GM12878 (cell line): ENCODE measurements around the gene ST8SIA1. TPM values are rescaled to one million over a fixed set of nuclear protein-coding genes. Genes with fewer than 3 reads are reported as not detected.

Experiments
- ATAC-seq: fragments of 200-7000 bp; cut with Tn5 transposase; 3 replicates; pipeline ENCODE4 v1.9.1; 2020; ENCODE audit warnings: mild to moderate bottlenecking, moderate library complexity
- BruUV-seq: library from RNA; stranded (reverse); fragments of 400-500 nt; replicated peaks from 2 replicates; lab custom pipeline; 2021; lab: Mats Ljungman, UMichigan
- CTCF ChIA-PET: fragments of 300-600 bp; sonication (Branson Sonifier 250); formaldehyde crosslinking; extraction: SDS; loops from one replicate; lab custom pipeline; 2021; ENCODE audit warnings: inconsistent platforms; lab: Yijun Ruan, JAX
- POLR2A ChIA-PET: fragments of 350-600 bp; formaldehyde crosslinking; extraction: SDS; loops from one replicate; lab custom pipeline; 2021; ENCODE audit warnings: inconsistent platforms; lab: Charles Lee
- RAD21 ChIA-PET: fragments of 300-600 bp; sonication (Branson Sonifier 250); formaldehyde crosslinking; loops from one replicate; lab custom pipeline; 2023; ENCODE audit warnings: antibody characterized with exemption; ENCODE audit not compliant: unreplicated experiment; lab: Charles Lee
- SMC1A ChIA-PET: fragments of 300-600 bp; sonication (Branson Sonifier 250); formaldehyde crosslinking; loops from one replicate; lab custom pipeline; 2023; ENCODE audit not compliant: unreplicated experiment, uncharacterized antibody; lab: Charles Lee
- DNase-seq: peaks from one replicate; pipeline ENCODE4 v3.0.0-alpha.2; 2011; ENCODE audit warnings: low read depth, low spot score
- FAIRE-seq: peaks from 3 replicates; lab custom pipeline; 2011; peaks lifted over from hg19 to GRCh38; lab: Jason Lieb, UNC
- H2AFZ ChIP-seq: 2 replicates; pipeline ENCODE4 v1.6.0; 2011; ENCODE audit warnings: low read depth, low read length, control low read depth; ENCODE audit not compliant: control insufficient read depth
- H3K27ac ChIP-seq: 2 replicates; pipeline ENCODE4 v1.5.1; 2011; ENCODE audit warnings: control low read depth; ENCODE audit not compliant: control insufficient read depth, insufficient read depth
- H3K27me3 ChIP-seq, 2 experiments: replicated peaks in 1 of 2; 2 replicates each; pipeline versions ENCODE4 v1.6.0 to v1.6.1; 2011; ENCODE audit warnings: low read length in 1 of 2; ENCODE audit not compliant: control insufficient read depth in 2 of 2, insufficient read depth in 2 of 2
- H3K36me3 ChIP-seq, 2 experiments: 2 replicates each; pipeline ENCODE4 v1.5.1; 2011; ENCODE audit warnings: low read length in 1 of 2; ENCODE audit not compliant: control insufficient read depth in 2 of 2, insufficient read depth in 2 of 2
- H3K4me1 ChIP-seq: 2 replicates; pipeline ENCODE4 v1.6.1; 2011; ENCODE audit warnings: mild to moderate bottlenecking, low read length, moderate library complexity, mixed read lengths; ENCODE audit not compliant: control insufficient read depth, insufficient read depth
- H3K4me2 ChIP-seq: 2 replicates; pipeline ENCODE4 v1.6.0; 2011; ENCODE audit warnings: control low read depth; ENCODE audit not compliant: control insufficient read depth, insufficient read depth
- H3K4me3 ChIP-seq: fragments of 200-600 bp; sonication (generic); 2 replicates; pipeline ENCODE4 v1.5.1; 2016
- H3K79me2 ChIP-seq: 2 replicates; pipeline ENCODE4 v1.6.0; 2011; ENCODE audit warnings: low read length; ENCODE audit not compliant: control insufficient read depth, insufficient read depth
- H3K9ac ChIP-seq: 2 replicates; pipeline ENCODE4 v1.8.0; 2011; ENCODE audit warnings: low read length, control low read depth, mixed read lengths; ENCODE audit not compliant: control insufficient read depth, insufficient read depth
- H3K9me3 ChIP-seq: replicated peaks from 3 replicates; pipeline ENCODE4 v1.5.1; 2011; ENCODE audit warnings: mild to moderate bottlenecking, low read length; ENCODE audit not compliant: control insufficient read depth, insufficient read depth
- H4K20me1 ChIP-seq: 2 replicates; pipeline ENCODE4 v1.6.0; 2011; ENCODE audit not compliant: control insufficient read depth, insufficient read depth
- ETV6 ChIP-seq, 2 experiments: fragments of 450-650 bp in 1 of 2; IDR thresholded peaks in 1 of 2; conservative IDR thresholded peaks in 1 of 2; 2 replicates each; pipeline ENCODE4 v1.6.1; 2014; ENCODE audit warnings: antibody characterized with exemption in 1 of 2, borderline replicate concordance in 1 of 2, low read depth in 1 of 2, mild to moderate bottlenecking in 1 of 2, moderate library complexity in 1 of 2
- FOS ChIP-seq: IDR thresholded peaks from 3 replicates; pipeline ENCODE4 v1.6.1; 2011; ENCODE audit warnings: borderline replicate concordance; ENCODE audit not compliant: insufficient read length; ENCODE audit errors: extremely low read depth
- GATAD2B ChIP-seq: fragments of 450-650 bp; conservative IDR thresholded peaks from 2 replicates; pipeline ENCODE4 v1.6.1; 2017; ENCODE audit warnings: low read depth, mild to moderate bottlenecking, moderate library complexity
- NR2C2 ChIP-seq: IDR thresholded peaks from 2 replicates; pipeline ENCODE4 v1.6.1; 2011; ENCODE audit warnings: borderline replicate concordance, low read depth; ENCODE audit not compliant: control insufficient read depth, insufficient read length
- SMAD1 ChIP-seq: fragments of 450-650 bp; IDR thresholded peaks from 2 replicates; pipeline ENCODE4 v1.6.1; 2018; ENCODE audit warnings: mild to moderate bottlenecking, low read depth; ENCODE audit not compliant: partially characterized antibody
- WGBS: methylation state at CpG from one replicate; pipeline ENCODE4 v1.1.6; 2016; ENCODE audit warnings: low lambda C conversion rate; ENCODE audit not compliant: insufficient replicate concordance, insufficient coverage; ENCODE audit errors: missing lambda C conversion rate; 5-methylcytosine and 5-hydroxymethylcytosine counted together
- in situ Hi-C: fragments of 300-500 bp; cut with MboI; formaldehyde crosslinking; loops from 9 replicates; pipeline ENCODE4 v1.14.3; 2018; ENCODE audit warnings: mixed read lengths
- intact Hi-C: fragments of 100-400 bp; cut with micrococcal nuclease; formaldehyde crosslinking; loops from one replicate; pipeline ENCODE4 v1.14.2; 2022; ENCODE audit not compliant: unreplicated experiment
- polyA plus RNA-seq, 11 experiments: library from polyadenylated mRNA; depleted of rRNA in 4 of 11; unstranded in 6 of 11; stranded (reverse) in 5 of 11; fragments of >200 nt; fragmentation: Nextera tagmentation in 4 of 11; fragmentation: Illumina TruSeq in 1 of 11; extraction: Ambion mirVana in 4 of 11; extraction: Trizol in 1 of 11; gene quantifications; 1 replicate in 1 of 11; 2 replicates in 10 of 11; pipeline versions ENCODE4 v1.2.1 to v1.2.3, GENCODE V29; 2011 to 2016; ENCODE audit warnings: inconsistent platforms in 2 of 11, missing spikeins in 2 of 11, low read depth in 1 of 11
- total RNA-seq, 4 experiments: library from RNA; depleted of rRNA in 3 of 4; stranded (reverse); fragments of >200 nt in 3 of 4; fragmentation: Illumina TruSeq in 1 of 4; extraction: Trizol in 1 of 4; gene quantifications; 2 replicates each; pipeline versions ENCODE4 v1.2.1 to v1.2.3, GENCODE V29; 2013 to 2021

Gene ST8SIA1
- total and polyA plus RNA-seq, 10 of the 15 experiments (the other 5 are each of a cell fraction or from before 2014, with no cell fraction given) = 0.23 to 0.35 (median 0.23) TPM; not detected in 7

DNA sequence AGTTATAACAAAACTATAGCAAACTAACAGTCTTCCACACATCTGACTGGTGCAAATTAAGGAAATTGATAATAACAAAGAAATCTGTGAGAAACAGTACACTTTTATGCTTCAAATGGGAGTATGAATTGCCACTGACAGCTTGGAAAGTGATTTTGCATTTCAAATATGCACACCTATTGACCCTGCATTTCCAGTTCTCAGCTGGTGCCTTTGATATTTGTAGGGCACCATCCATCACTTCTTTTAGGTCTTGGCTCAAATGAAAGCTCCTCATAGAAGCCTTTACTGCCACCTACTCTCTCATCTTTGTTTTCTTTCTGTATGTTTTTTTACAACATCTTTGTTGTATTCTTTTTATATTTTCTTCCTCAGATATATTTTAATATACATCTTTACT is 125.1 kb downstream of the ST8SIA1 start:
- Histone ChIP-seq H4K20me1 (no peaks in the 10 kb centered on the region), H3K36me3 (no peaks in the 10 kb centered on the region), H3K27me3 (no peaks in the 10 kb centered on the region), H2AFZ (no peak overlapping the region), H3K79me2 (no peaks in the 10 kb centered on the region), H3K4me3 (no peak overlapping the region), H3K9ac (no peak overlapping the region), H3K9me3 (no peaks in the 10 kb centered on the region), H3K4me1 (no peaks in the 10 kb centered on the region), H3K4me2 (no peak overlapping the region), H3K27ac (no peak overlapping the region)
- ChIA-PET SMC1A (no interaction called here), CTCF (no interaction called here), RAD21 (no interaction called here), POLR2A (no interaction called here)
- no TSS peak for BruUV-seq
- FAIRE-seq = no peak
- intact Hi-C loops (no loop called here), in situ Hi-C loops (no loop called here)
- TF ChIP-seq FOS (no peak), GATAD2B (no peak)
- no peak for DNase-seq
- no peak for ATAC-seq

DNA sequence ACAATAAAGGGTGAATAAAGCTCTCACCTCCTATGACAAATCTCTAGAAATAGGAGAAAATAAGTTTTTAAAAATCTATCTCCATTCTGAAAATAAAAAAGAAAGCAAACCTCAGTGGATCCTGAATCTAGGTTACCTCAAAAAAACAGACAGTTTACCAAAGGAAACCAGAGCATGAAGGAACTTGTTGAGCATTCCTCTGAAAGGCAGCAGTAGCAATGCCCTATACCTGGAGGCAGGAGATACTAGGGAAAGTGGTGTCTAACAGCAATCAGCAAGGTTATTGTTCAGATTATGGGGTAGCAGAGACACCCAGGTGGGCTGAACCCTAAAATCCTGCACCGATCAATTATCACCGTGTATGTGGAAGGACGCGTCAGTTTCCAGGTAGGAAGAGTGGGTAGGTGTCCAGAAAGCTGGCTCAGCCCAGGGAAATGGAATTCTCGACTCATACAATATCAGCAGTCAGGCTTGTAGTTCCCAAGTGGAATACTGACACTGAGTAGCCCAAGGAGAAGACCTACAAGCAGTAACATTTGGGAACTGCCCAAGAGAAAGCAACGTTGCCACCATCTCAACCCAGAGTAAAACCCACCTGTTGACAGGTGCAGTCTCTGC is 128.3 kb downstream of the ST8SIA1 start:
- Histone ChIP-seq H4K20me1 (no peaks in the 10 kb centered on the region), H3K4me2 (no peak overlapping the region), H3K9ac (no peak overlapping the region), H3K27ac (no peak overlapping the region), H3K4me1 (no peaks in the 10 kb centered on the region), H2AFZ (no peak overlapping the region), H3K36me3 (no peaks in the 10 kb centered on the region), H3K27me3 (no peaks in the 10 kb centered on the region), H3K4me3 (no peak overlapping the region), H3K79me2 (no peaks in the 10 kb centered on the region), H3K9me3 (no peaks in the 10 kb centered on the region)
- ChIA-PET SMC1A (no interaction called here), POLR2A (no interaction called here), RAD21 (interaction anchor here (0.7 kb wide), 1 partner anchor 41 kb away, joined by 3 read pairs; no protein-coding TSS in a partner anchor), CTCF (no interaction called here)
- in situ Hi-C loops (no loop called here), intact Hi-C loops (no loop called here)
- BruUV-seq = no TSS peak
- DNase-seq (no peak), FAIRE-seq (no peak), ATAC-seq (no peak)
- TF ChIP-seq SMAD1 (no peak), ETV6 (conservative IDR thresholded peaks at IDR 0.05 in 1 of 2, IDR thresholded peaks at IDR 0.05 in 1 of 2; ENCODE audit: borderline replicate concordance in 1 of 2, low read depth in 1 of 2) (no peak), NR2C2 (no peak)
- 34% methylated on average over 6 of the region's 6 CpGs for WGBS
